ENCODE measurements around the gene SBF2.
"Not testable (repeated sequence)": the region's sequence is repeated elsewhere in the genome, so short reads cannot be mapped to it uniquely, and the experiment has no call there.

Gene SBF2

DNA sequence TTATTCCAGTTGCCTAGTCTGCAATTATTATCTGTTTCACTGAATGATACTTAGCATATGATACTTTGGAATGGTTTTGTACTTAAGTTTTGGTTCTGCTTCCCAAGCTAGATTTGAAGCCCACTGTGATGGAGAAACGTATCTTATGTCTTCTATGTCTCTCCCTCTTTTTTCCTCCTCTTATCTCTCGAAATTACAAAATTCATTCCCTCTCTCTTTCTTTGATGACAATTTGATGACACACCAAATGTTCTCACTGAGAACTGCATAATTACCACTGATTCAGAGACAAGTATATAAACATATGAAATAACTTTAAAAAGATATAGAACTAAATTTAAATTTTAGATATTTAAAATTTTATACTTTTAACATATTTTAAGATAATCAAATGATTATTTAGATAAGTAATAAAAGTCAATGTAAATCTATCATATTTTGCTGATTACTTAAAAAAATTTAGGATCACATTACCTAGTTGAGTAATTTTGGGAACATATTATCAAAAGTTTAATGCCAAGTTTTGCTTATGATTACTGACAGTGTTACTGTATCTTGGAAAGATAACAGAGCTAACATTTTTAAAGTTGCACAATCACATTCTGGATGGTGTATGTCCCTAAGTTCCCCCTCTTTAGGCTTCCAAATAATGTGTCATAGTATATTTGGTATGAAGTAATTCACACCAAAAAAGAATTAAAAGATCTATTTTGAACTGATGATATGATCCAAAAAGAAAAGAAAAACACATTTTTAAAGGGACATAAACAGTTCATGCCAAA is 255.3 kb downstream of the SBF2 start:
- H3K4me3 ChIP-seq (ENCODE audit: low read depth, low read length) = no peak overlapping the region
- TF ChIP-seq, protein P1, sequence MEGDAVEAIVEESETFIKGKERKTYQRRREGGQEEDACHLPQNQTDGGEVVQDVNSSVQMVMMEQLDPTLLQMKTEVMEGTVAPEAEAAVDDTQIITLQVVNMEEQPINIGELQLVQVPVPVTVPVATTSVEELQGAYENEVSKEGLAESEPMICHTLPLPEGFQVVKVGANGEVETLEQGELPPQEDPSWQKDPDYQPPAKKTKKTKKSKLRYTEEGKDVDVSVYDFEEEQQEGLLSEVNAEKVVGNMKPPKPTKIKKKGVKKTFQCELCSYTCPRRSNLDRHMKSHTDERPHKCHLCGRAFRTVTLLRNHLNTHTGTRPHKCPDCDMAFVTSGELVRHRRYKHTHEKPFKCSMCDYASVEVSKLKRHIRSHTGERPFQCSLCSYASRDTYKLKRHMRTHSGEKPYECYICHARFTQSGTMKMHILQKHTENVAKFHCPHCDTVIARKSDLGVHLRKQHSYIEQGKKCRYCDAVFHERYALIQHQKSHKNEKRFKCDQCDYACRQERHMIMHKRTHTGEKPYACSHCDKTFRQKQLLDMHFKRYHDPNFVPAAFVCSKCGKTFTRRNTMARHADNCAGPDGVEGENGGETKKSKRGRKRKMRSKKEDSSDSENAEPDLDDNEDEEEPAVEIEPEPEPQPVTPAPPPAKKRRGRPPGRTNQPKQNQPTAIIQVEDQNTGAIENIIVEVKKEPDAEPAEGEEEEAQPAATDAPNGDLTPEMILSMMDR (IDR thresholded peaks at IDR 0.05; ENCODE audit: borderline replicate concordance, insufficient read depth, low read depth, low read length) = no peak

DNA sequence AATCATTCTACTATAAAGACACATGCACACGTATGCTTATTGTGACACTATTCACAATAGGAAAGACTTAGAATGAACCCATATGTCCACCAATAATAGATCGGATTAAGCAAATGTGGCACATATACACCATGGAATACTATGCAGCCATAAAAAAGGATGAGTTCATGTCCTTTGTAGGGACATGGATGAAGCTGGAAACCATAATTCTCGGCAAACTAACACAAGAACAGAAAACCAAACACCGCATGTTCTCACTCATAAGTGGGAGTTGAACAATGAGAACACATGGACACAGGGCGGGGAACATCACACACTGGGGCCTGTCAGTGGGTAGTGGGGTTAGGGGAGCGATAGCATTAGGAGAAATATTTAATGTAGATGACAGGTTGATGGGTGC is 258.1 kb downstream of the SBF2 start:
- not testable (repeated sequence) for H3K4me3 ChIP-seq (ENCODE audit: low read depth, low read length)

DNA sequence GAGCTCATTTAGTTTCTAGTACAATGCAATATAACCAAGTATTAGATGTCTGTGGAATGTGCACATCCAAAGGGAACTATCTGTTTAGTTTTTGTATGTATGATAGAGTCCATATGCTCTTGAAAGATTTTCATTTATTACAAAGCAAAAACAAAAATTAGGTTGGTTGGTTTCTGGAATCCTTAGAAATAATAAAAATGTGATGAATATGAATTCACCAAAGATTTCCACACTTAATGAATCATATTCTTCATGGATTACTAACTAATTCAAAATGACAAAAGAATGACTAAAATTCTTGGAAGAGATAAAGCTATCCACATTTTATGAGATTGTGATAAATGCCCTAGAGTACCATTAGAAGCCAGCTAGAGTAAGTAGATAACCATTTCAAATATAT is 261.1 kb downstream of the SBF2 start:
- no peak overlapping the region for H3K4me3 ChIP-seq (ENCODE audit: low read depth, low read length)
- TF ChIP-seq, protein P1 (IDR thresholded peaks at IDR 0.05; ENCODE audit: borderline replicate concordance, insufficient read depth, low read depth, low read length) = no peak

DNA sequence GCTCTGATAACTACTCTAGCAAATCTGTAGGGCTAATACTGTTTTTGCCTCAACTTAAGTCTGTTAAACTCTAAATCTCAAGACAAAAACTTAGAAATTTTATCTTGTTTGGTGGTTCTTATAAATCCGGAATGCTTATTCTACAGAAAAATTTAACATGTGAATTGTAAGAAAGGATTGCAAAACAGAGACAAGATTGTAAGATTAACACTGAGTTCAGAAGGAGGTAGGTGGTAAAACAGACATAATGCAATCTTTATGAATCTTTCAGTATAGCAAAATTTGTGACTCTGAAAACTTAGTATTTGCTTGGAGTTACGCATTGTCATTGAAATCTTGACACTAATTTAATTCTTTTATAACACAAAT is 263.9 kb downstream of the SBF2 start:
- TF ChIP-seq, protein P1 (IDR thresholded peaks at IDR 0.05; ENCODE audit: borderline replicate concordance, insufficient read depth, low read depth, low read length) = no peak
- no peak overlapping the region for H3K4me3 ChIP-seq (ENCODE audit: low read depth, low read length)

DNA sequence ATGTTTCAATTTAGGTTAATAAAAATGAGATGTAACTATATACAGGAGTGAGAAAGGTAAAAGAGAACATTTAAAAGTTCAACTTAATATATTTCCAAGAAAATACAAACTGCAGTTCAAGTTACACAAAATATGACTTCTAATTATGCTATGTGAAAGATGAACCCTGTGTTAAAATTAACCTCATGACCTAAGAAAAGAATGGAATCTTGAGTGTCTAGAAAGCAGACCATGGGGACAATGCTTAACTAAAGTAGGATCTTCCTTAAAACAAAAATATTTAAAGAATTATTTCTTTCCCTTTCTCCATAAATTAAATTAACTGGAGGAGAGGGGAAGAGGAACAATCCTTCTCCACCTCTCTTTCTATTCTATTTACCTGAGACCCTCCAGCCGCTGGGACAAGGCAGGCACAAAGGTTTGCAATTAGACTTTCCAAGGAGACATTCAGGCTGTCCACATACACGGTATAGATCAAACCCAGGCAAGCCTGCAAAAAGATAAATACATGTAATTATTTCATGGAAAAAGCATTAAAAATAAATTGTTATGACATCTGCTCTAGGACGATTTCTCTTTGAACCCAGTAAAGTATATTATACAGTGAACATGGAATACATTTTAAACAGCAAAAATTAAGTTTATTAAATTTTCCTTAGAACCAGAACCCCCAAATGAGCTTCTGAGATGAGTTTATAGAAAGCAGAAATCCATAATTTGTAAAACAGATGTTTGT is 264.5 kb downstream of the SBF2 start:
- TF ChIP-seq, protein P1 (IDR thresholded peaks at IDR 0.05; ENCODE audit: borderline replicate concordance, insufficient read depth, low read depth, low read length) = no peak
- no peak overlapping the region for H3K4me3 ChIP-seq (ENCODE audit: low read depth, low read length)

DNA sequence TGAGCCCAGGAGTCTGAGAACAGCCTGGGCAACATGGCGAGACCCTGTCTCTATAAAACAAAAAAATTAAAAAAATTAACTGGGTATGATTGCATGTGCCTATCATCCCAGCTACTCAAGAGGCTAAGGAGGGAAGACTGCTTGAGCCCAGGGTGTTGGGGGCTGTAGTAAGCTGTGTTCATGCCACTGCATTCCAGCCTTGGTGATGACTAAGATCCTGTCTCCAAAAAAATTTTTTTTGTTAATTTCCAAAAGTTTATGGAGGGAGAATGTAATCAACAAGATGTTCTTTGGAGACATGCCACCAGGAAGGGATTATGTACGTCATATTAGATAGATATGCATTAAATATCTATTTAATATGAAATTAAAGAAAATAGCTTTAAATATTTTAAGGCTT is 267.5 kb downstream of the SBF2 start:
- H3K4me3 ChIP-seq (ENCODE audit: low read depth, low read length) = no peak overlapping the region
- TF ChIP-seq, protein P1 (IDR thresholded peaks at IDR 0.05; ENCODE audit: borderline replicate concordance, insufficient read depth, low read depth, low read length) = no peak

DNA sequence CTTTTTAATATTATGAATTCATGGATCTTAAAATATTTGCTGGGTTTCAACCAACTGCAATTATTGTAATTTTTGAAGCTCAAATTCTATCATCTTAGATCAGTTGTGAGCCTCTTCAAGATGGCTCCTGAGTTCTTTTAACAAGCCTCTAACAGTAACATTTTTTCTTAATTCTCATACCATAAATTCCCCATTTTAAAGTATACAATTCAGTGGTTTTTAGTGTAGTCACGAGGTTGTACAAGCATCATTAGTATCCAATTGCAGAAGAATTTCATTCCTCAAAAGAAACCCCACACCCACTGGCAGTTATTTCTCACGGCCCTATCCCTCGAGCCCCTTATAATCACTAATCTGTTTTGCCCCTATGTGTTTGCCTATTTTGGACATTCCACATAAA is 270.8 kb downstream of the SBF2 start:
- no peak overlapping the region for H3K4me3 ChIP-seq (ENCODE audit: low read depth, low read length)
- TF ChIP-seq, protein P1 (IDR thresholded peaks at IDR 0.05; ENCODE audit: borderline replicate concordance, insufficient read depth, low read depth, low read length) = no peak
